Measurements from ENCODE around the gene LAIR2.
"Not testable (repeated sequence)": the region's sequence is repeated elsewhere in the genome, so short reads cannot be mapped to it uniquely, and the experiment has no call there.

The LAIR2 gene

DNA sequence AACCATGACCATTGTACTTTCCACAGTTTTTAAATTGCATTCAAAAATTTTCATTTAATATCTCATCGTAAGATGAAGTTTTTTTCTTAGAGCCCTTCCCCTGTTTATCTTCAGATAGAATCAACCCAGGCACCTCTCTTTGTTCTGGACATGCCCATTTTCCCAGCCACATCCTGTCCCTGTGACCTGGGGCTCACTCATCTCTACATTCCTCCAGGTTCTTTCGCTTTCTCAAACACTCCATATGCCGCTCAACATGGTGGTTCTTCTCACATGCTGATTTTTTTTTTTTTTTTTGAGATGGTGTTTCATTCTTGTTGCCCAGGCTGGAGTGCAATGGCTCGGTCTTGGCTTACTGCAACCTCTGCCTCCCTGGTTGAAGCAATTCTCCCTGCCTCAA is 2.9 kb downstream of the LAIR2 start:
- not testable (repeated sequence) for DNase-seq (ENCODE audit: low read depth, low spot score); H3K36me3 ChIP-seq (ENCODE audit: insufficient read depth, low read length); H3K27ac ChIP-seq; H3K4me3 ChIP-seq; H3K9me3 ChIP-seq (ENCODE audit: low read depth, low read length); H3K9ac ChIP-seq (ENCODE audit: insufficient read length)

DNA sequence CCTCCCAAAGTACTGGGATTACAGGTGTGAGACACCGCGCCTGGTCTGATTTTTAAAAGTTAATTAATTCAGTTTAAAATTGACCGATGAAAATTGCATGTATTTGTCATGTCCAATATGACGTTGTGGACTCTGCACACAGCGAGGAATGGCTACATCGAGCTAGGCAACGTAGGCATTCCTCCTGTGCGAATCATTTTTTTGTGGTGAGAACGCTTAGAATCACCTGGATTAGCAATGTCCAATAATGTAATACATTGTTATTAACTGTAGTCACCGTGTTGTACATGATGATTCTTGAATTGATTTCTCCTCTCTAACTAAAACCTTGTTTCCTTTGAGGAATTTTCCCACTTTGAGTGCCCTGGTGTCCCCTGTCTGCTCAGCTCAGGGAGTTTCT is 3.4 kb downstream of the LAIR2 start:
- DNase-seq (ENCODE audit: low read depth, low spot score) = no peak
- Histone ChIP-seq H3K9ac (ENCODE audit: insufficient read length) (no peak overlapping the region), H3K36me3 (ENCODE audit: insufficient read depth, low read length) (no peaks in the 10 kb centered on the region), H3K9me3 (ENCODE audit: low read depth, low read length) (no peaks in the 10 kb centered on the region), H3K27ac (no peak overlapping the region), H3K4me3 (no peak overlapping the region)
- TF ChIP-seq POLR2AphosphoS5 (IDR thresholded peaks at IDR 0.05; ENCODE audit: borderline replicate concordance, low read depth, low read length) (no peak), FOXP2 (optimal IDR thresholded peaks at IDR 0.05; ENCODE audit: control extremely low read depth, extremely low read length, insufficient read depth) (no peak), EZH2 (IDR thresholded peaks at IDR 0.05) (no peak)

DNA sequence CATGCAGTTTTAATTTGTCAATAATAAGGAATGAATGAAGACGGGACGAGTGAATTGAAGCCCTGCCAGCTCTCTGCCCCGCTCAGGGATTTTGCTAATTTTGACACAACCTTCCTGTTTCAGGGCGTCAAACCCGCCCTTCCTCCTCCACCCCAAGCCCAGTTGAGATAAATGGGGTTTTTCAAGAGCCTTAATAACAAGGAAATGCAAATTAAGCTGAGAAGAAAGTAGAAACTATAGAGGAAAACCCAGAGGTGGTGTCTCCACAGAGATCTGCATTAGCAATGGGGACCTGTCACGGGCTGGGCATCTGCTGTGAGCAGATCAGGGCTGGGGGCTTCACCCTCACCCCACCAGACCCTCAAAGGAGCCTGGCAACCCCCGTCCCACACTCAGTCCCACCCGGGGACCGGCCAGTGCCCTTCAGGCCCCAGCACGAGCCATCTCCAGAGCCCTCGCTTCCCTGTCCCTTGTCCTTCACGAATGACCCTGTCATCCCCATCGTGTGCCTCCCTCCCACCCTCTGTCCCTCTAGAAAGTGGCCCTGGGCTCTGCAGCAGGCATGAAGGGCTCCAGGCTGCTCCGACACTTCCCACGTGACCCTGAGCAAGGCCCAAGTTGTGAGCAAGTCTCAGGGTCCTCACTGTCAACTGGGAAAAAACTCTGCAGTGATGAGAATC is 4.5 kb downstream of the LAIR2 start:
- H3K9me3 ChIP-seq (ENCODE audit: low read depth, low read length); H3K9ac ChIP-seq (ENCODE audit: insufficient read length); DNase-seq (ENCODE audit: low read depth, low spot score); H3K36me3 ChIP-seq (ENCODE audit: insufficient read depth, low read length); H3K4me3 ChIP-seq; H3K27ac ChIP-seq: not testable (repeated sequence)

DNA sequence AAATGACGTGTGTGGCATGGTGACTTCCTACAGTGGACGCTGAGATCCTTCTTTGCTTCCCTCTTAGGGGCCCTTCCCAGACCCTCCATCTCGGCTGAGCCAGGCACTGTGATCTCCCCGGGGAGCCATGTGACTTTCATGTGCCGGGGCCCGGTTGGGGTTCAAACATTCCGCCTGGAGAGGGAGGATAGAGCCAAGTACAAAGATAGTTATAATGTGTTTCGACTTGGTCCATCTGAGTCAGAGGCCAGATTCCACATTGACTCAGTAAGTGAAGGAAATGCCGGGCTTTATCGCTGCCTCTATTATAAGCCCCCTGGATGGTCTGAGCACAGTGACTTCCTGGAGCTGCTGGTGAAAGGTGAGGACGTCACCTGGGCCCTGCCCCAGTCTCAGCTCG is 5.2 kb downstream of the LAIR2 start:
- H3K36me3 ChIP-seq (ENCODE audit: insufficient read depth, low read length) = no peaks in the 10 kb centered on the region
- H3K27ac ChIP-seq = no peak overlapping the region
- no peak overlapping the region for H3K4me3 ChIP-seq
- no peaks in the 10 kb centered on the region for H3K9me3 ChIP-seq (ENCODE audit: low read depth, low read length)
- no peak overlapping the region for H3K9ac ChIP-seq (ENCODE audit: insufficient read length)
- TF ChIP-seq POLR2AphosphoS5 (IDR thresholded peaks at IDR 0.05; ENCODE audit: borderline replicate concordance, low read depth, low read length) (no peak), FOXP2 (optimal IDR thresholded peaks at IDR 0.05; ENCODE audit: control extremely low read depth, extremely low read length, insufficient read depth) (no peak), EZH2 (IDR thresholded peaks at IDR 0.05) (no peak)
- no peak for DNase-seq (ENCODE audit: low read depth, low spot score)

DNA sequence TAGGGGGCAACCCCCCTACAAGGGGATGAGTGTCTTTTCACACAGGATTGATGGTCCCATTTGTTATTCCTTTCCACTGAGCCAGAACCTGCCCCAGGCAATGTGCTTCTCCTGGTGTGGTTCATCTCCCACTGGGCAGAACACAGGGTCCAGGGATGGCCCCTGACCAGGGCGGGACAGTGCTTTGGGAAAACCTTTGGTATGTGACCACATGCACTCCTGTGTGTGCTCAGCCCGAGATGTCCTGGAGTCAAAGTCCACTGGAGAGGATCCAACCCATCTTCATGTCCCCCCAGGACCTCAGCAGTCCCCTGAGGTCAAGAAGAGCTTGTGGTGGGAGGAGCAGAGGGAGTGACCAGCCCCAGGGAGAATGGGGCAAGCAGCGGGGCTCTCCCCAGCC is 5.9 kb downstream of the LAIR2 start:
- not testable (repeated sequence) for H3K27ac ChIP-seq; H3K4me3 ChIP-seq; H3K9me3 ChIP-seq (ENCODE audit: low read depth, low read length); DNase-seq (ENCODE audit: low read depth, low spot score); H3K36me3 ChIP-seq (ENCODE audit: insufficient read depth, low read length); H3K9ac ChIP-seq (ENCODE audit: insufficient read length)

DNA sequence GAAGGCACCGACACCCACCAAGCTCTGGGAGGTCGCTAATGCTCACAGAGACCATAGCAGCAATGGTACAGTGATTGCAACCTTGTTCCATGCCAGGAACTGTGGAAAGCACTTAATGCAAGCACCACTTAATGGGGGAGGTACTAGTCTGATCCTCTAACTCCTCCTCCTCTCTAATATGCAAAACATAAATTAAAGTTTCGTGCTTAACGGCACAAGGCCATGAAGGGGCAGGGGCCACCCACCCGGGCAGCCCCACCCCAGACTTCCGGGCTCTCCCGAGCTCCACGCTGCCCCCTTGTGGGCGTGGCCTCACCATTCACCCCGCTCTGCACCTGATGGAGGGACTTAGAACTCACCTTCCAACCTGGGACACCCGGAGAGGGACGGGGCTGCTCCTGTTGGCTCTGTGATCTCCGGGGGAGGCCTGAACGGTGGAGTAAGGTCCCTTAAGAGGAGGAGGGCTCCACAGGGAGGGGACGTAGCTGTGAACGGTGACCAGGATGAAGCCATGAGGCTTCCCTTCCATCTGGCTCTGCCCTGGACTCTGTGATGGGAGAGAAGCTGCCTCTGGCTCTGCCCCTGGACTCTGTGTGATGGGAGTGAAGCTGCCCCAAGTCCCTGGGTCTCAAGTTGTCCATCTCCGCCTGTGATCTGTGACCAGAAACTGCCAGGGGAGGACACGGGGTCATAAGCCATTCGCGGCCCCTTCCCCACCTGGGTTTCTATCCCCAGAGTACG is 6.7 kb downstream of the LAIR2 start:
- H3K4me3 ChIP-seq; H3K27ac ChIP-seq; H3K36me3 ChIP-seq (ENCODE audit: insufficient read depth, low read length); H3K9ac ChIP-seq (ENCODE audit: insufficient read length); DNase-seq (ENCODE audit: low read depth, low spot score); H3K9me3 ChIP-seq (ENCODE audit: low read depth, low read length): not testable (repeated sequence)

DNA sequence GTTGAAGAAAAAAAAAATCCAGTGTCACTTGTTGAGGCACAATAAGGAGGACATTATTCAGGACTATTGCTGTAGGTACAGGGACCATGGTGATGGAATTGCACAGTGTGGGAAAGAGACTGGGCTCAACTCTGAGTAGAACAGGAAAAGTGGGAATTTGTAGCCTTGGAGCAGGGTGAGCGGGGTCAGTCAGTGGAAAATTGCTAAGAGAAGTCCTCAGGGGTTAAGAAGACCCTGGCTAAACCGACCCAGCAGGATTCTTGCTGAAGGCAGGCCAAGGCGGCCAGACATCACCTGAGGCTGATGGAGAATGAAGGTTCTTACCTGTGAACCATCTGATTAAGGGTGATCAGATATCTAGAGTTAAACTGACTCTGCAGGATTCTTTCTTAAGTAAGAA is 12.5 kb downstream of the LAIR2 start:
- H3K9ac ChIP-seq (ENCODE audit: insufficient read length) = no peak overlapping the region
- DNase-seq (ENCODE audit: low read depth, low spot score) = no peak
- H3K36me3 ChIP-seq (ENCODE audit: insufficient read depth, low read length) = no peaks in the 10 kb centered on the region
- no peak for TF ChIP-seq FOXP2 (optimal IDR thresholded peaks at IDR 0.05; ENCODE audit: control extremely low read depth, extremely low read length, insufficient read depth)
- TF ChIP-seq POLR2AphosphoS5 (IDR thresholded peaks at IDR 0.05; ENCODE audit: borderline replicate concordance, low read depth, low read length) = no peak
- TF ChIP-seq EZH2 (IDR thresholded peaks at IDR 0.05) = no peak
- no peak overlapping the region for H3K4me3 ChIP-seq
- no peak overlapping the region for H3K27ac ChIP-seq
- H3K9me3 ChIP-seq (ENCODE audit: low read depth, low read length) = no peaks in the 10 kb centered on the region

DNA sequence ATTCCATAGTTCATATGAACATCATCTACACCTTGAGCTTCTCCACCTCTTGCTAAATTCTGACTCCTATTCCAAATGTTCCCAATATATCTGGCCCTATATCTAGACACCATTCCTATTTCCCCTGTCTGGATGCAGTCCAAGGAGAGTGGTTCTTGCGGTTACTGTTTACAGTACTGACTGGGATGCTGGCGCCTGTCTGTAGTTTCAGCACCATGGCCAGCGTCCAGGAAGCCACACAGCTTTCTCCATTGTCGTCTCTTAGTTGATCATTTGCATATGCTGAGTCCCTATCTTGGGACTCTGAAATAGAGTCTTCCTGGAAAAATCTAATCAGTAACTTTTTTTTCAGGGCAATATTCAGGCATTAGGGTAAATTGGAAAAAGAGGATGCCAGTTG is 14.9 kb downstream of the LAIR2 start:
- no peaks in the 10 kb centered on the region for H3K9me3 ChIP-seq (ENCODE audit: low read depth, low read length)
- TF ChIP-seq EZH2 (IDR thresholded peaks at IDR 0.05) = no peak
- no peak for TF ChIP-seq POLR2AphosphoS5 (IDR thresholded peaks at IDR 0.05; ENCODE audit: borderline replicate concordance, low read depth, low read length)
- peak; percentile 99 for TF ChIP-seq FOXP2 (optimal IDR thresholded peaks at IDR 0.05; ENCODE audit: control extremely low read depth, extremely low read length, insufficient read depth)
- H3K9ac ChIP-seq (ENCODE audit: insufficient read length) = no peak overlapping the region
- H3K4me3 ChIP-seq = no peak overlapping the region
- H3K36me3 ChIP-seq (ENCODE audit: insufficient read depth, low read length) = no peaks in the 10 kb centered on the region
- H3K27ac ChIP-seq = no peak overlapping the region
- DNase-seq (ENCODE audit: low read depth, low spot score) = peak; percentile 35

DNA sequence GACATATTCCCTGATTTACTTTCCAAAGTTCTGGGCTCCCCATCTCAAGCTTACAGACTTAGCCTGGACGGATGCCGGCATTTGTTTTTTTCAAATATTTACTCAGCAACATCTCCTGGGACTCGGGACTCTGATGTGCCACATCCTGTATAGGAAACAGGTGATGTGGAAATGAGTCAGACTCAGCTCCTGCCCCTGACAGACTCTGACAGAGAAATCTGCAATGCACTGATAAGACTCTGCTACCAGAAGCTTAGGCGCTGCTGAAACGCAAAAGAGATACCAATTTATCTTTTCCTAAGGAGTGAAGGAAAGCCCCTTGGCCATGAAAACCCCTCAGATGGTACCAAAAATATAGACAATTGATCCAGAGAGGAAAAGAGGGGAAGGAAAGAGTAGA is 16.2 kb downstream of the LAIR2 start:
- Histone ChIP-seq H3K9me3 (ENCODE audit: low read depth, low read length) (no peaks in the 10 kb centered on the region), H3K36me3 (ENCODE audit: insufficient read depth, low read length) (no peaks in the 10 kb centered on the region), H3K4me3 (no peak overlapping the region), H3K9ac (ENCODE audit: insufficient read length) (no peak overlapping the region), H3K27ac (no peak overlapping the region)
- TF ChIP-seq EZH2 (IDR thresholded peaks at IDR 0.05) (no peak), POLR2AphosphoS5 (IDR thresholded peaks at IDR 0.05; ENCODE audit: borderline replicate concordance, low read depth, low read length) (no peak), FOXP2 (optimal IDR thresholded peaks at IDR 0.05; ENCODE audit: control extremely low read depth, extremely low read length, insufficient read depth) (no peak)
- no peak for DNase-seq (ENCODE audit: low read depth, low spot score)

Measured in SK-N-MC (cell line).